Adrenal gland (tissue), 12 donors: ENCODE data around the gene ZNF586. TPM values are rescaled to one million over a fixed set of nuclear protein-coding genes. Genes with fewer than 3 reads are reported as not detected.

Experiments
- DNase-seq, 7 donors: peaks; one replicate each; pipeline ENCODE4 v3.0.0-alpha.2; 2019 to 2020
- H3K27ac ChIP-seq, 5 donors: fragments of 200-600 bp; sonication (generic) in 4 of 5; 1 replicate in 3 of 5; 2 replicates in 2 of 5; pipeline versions ENCODE4 v1.5.1 to v1.8.0; 2016 to 2020; ENCODE audit warnings: mild to moderate bottlenecking in 1 of 5
- H3K27me3 ChIP-seq: fragments of 200-600 bp; 2 replicates; pipeline ENCODE4 v1.8.0; 2021
- H3K36me3 ChIP-seq, 2 donors: fragments of 200-600 bp; replicated peaks in 1 of 2; 1 replicate in 1 of 2; 2 replicates in 1 of 2; pipeline versions ENCODE4 v1.5.1 to v1.8.0; 2018 to 2022
- H3K4me1 ChIP-seq, 2 donors: fragments of 200-600 bp; replicated peaks in 1 of 2; 1 replicate in 1 of 2; 2 replicates in 1 of 2; pipeline versions ENCODE4 v1.5.1 to v1.8.0; 2018 to 2021
- H3K4me3 ChIP-seq, 4 donors: fragments of 200-600 bp; sonication (generic) in 3 of 4; one replicate each; pipeline ENCODE4 v1.5.1; 2016 to 2018
- H3K9me3 ChIP-seq, 3 donors: fragments of 200-600 bp; sonication (generic) in 1 of 3; replicated peaks in 1 of 3; 1 replicate in 2 of 3; 2 replicates in 1 of 3; pipeline versions ENCODE4 v1.5.1 to v1.8.0; 2016 to 2021
- CTCF ChIP-seq, 6 experiments: fragments of 450-650 bp in 4 of 6; fragments of 200-600 bp in 2 of 6; sonication (generic) in 1 of 6; IDR thresholded peaks; 1 replicate in 5 of 6; 2 replicates in 1 of 6; pipeline versions ENCODE4 v1.5.1 to v1.8.0; 2016 to 2021; ENCODE audit warnings: antibody characterized with exemption in 6 of 6, mild to moderate bottlenecking in 2 of 6, moderate library complexity in 1 of 6
- POLR2A ChIP-seq, 2 donors: fragments of 450-650 bp; IDR thresholded peaks; one replicate each; pipeline ENCODE4 v1.6.1; 2017; ENCODE audit warnings: antibody characterized with exemption in 2 of 2, mild to moderate bottlenecking in 2 of 2, moderate library complexity in 1 of 2
- WGBS, 4 donors: extraction: QIAGEN DNeasy Blood & Tissue Kit in 2 of 4; methylation state at CpG; one replicate each; pipeline versions ENCODE4 v1.1.5 to v1.1.7; 2013 to 2017; 5-methylcytosine and 5-hydroxymethylcytosine counted together
- intact Hi-C, 2 donors: fragments of 100-400 bp; cut with DNase I; formaldehyde crosslinking; loops; one replicate each; pipeline versions ENCODE4 v1.14.1 to v1.15.0; 2022 to 2023
- polyA plus RNA-seq, 3 donors: library from polyadenylated mRNA; stranded (reverse); fragments of 200-250 nt in 2 of 3; fragments of 350-450 nt in 1 of 3; fragmentation: Illumina TruSeq in 1 of 3; extraction: RNeasy Lipid Tissue Mini Kit (QIAGEN cat#74804) in 1 of 3; gene quantifications; one replicate each; pipeline ENCODE4 v1.2.3, GENCODE V29; 2013 to 2014
- total RNA-seq, 9 donors: library from RNA; depleted of rRNA in 4 of 9; stranded (reverse); fragments of >200 nt in 4 of 9; fragments of 120-200 nt in 1 of 9; fragmentation: NEBNext Ultra II Directional in 1 of 9; extraction: Animal tissue kit (Norgen Biotek cat#: 25700) in 1 of 9; gene quantifications; one replicate each; pipeline versions ENCODE4 v1.1.0 to v1.2.4, GENCODE V29; 2013 to 2023
- donor health status: healthy with polysubstance abuse.
- donor health status: Bipolar disorder and iron deficiency.
- donor health status: DM: yes; HTN: yes; CAD: no.
- donor health status: DM: no; HTN: no; CAD: no.
- donor health status: DM: no; HTN: no; CAD: no.
- donor health status: DM: yes; HTN: yes; CAD: no.

The ZNF586 gene
- total and polyA plus RNA-seq, 12 donors, result 3.6 to 19.0 (median 12.7) TPM

- H3K27me3 ChIP-seq, result no peaks in the 10 kb centered on the region
- no peak overlapping the region for H3K4me3 ChIP-seq
- H3K9me3 ChIP-seq, result no peaks in the 10 kb centered on the region
- peaks cover 0 to 8% of the 10 kb centered on the region in 2 donors for H3K4me1 ChIP-seq
- H3K27ac ChIP-seq, result no peak overlapping the region
- WGBS, 4 donors, result 68 to 75% (median 73%) methylated on average over 5 of the region's 5 CpGs
- no peak for DNase-seq
- intact Hi-C loops, result no loop called here
- H3K36me3 ChIP-seq, result no peaks in the 10 kb centered on the region
- TF ChIP-seq CTCF (IDR thresholded peaks at IDR 0.05) (no peak), POLR2A (IDR thresholded peaks at IDR 0.05) (no peak)
These were observed 59.8 kb downstream of the ZNF586 start for GRCh38 chr19:57829316-57829715.

GRCh38 chr19:57830071-57830602 is 60.7 kb downstream of the ZNF586 start, which contains the start of gene ZNF587B:
Gene ZNF587B (plus strand): TSS chr19:57830299. CDS start chr19:57830529, 230 bp downstream.
- Histone ChIP-seq H3K4me1 (peaks cover 0 to 8% of the 10 kb centered on the region in 2 donors), H3K9me3 (no peaks in the 10 kb centered on the region), H3K36me3 (no peaks in the 10 kb centered on the region), H3K27ac (peak within 1 kb of the TSS in 3 of 5 donors; percentile 47 to 73 (median 59)), H3K27me3 (no peaks in the 10 kb centered on the region), H3K4me3 (peak within 1 kb of the TSS in 1 of 4 donors; percentile 45)
- peak in 4 of 6 experiments; percentile 5 to 44 (median 38) for TF ChIP-seq CTCF (IDR thresholded peaks at IDR 0.05)
- TF ChIP-seq POLR2A (IDR thresholded peaks at IDR 0.05), result no peak
- intact Hi-C loops, result no loop called here
- peak in 6 of 7 donors; percentile 33 to 90 (median 52) for DNase-seq
- WGBS, 4 donors, result 33 to 58% (median 40%) methylated on average over 5 to 22 of the region's 22 CpGs

Other genes with a start within 250 kb of the ZNF586 start
- 1 to 10 TPM; 2.7 to 7.9 (median 5.9) TPM for gene ZNF549, start 242.3 kb upstream of the ZNF586 start, total RNA-seq
- gene ZNF549, start 242.3 kb upstream of the ZNF586 start, polyA plus RNA-seq, result 1 to 10 TPM; 2.8 to 5.1 (median 2.8) TPM
- 10 to 100 TPM in 3 of 9 donors, 1 to 10 TPM in 6; 2.7 to 13.3 (median 7.1) TPM for gene ZNF550, start 209.8 kb upstream of the ZNF586 start, total RNA-seq
- 1 to 10 TPM; 3.4 to 9.1 (median 4.5) TPM for gene ZNF550, start 209.8 kb upstream of the ZNF586 start, polyA plus RNA-seq
- gene ZNF416, start 190.8 kb upstream of the ZNF586 start, total RNA-seq, result 1 to 10 TPM; 2.1 to 7.9 (median 5.8) TPM
- 1 to 10 TPM; 1.9 to 5.3 (median 2.3) TPM for gene ZNF416, start 190.8 kb upstream of the ZNF586 start, polyA plus RNA-seq
- gene ZIK1, start 185.5 kb upstream of the ZNF586 start, total RNA-seq, result 10 to 100 TPM in 1 of 9 donors, 1 to 10 TPM in 8; 2.8 to 10.5 (median 5.5) TPM
- gene ZIK1, start 185.5 kb upstream of the ZNF586 start, polyA plus RNA-seq, result 1 to 10 TPM; 1.5 to 4.0 (median 1.9) TPM
- 1 to 10 TPM; 1.2 to 5.5 (median 3.1) TPM for gene ZNF530, start 169.8 kb upstream of the ZNF586 start, total RNA-seq
- 1 to 10 TPM; 1.4 to 2.0 (median 1.9) TPM for gene ZNF530, start 169.8 kb upstream of the ZNF586 start, polyA plus RNA-seq
- 10 to 100 TPM; 11.6 to 25.2 (median 22.3) TPM for gene ZNF134, start 155.4 kb upstream of the ZNF586 start, total RNA-seq
- 10 to 100 TPM in 1 of 3 donors, 1 to 10 TPM in 2; 3.2 to 13.6 (median 4.1) TPM for gene ZNF134, start 155.4 kb upstream of the ZNF586 start, polyA plus RNA-seq
- gene ZNF211, start 136.5 kb upstream of the ZNF586 start, total RNA-seq, result 10 to 100 TPM; 11.1 to 38.7 (median 15.3) TPM
- gene ZNF211, start 136.5 kb upstream of the ZNF586 start, polyA plus RNA-seq, result 10 to 100 TPM; 10.5 to 31.1 (median 21.6) TPM
- gene ZSCAN4, start 100.7 kb upstream of the ZNF586 start, total RNA-seq, result under 1 TPM in 1 of 9 donors, not detected in 8; 0.14 TPM
- gene ZSCAN4, start 100.7 kb upstream of the ZNF586 start, polyA plus RNA-seq, result under 1 TPM in 2 of 3 donors, not detected in 1; 0.07 to 0.16 TPM
- 10 to 100 TPM in 1 of 9 donors, 1 to 10 TPM in 8; 4.8 to 10.8 (median 7.3) TPM for gene ZNF551, start 87.7 kb upstream of the ZNF586 start, total RNA-seq
- gene ZNF551, start 87.7 kb upstream of the ZNF586 start, polyA plus RNA-seq, result 1 to 10 TPM in 1 of 3 donors, under 1 TPM in 2; 0.88 to 4.1 (median 0.91) TPM
- 10 to 100 TPM in 2 of 9 donors, 1 to 10 TPM in 7; 2.1 to 13.1 (median 7.2) TPM for gene ZNF154, start 60.5 kb upstream of the ZNF586 start, total RNA-seq
- gene ZNF154, start 60.5 kb upstream of the ZNF586 start, polyA plus RNA-seq, result 10 to 100 TPM in 1 of 3 donors, 1 to 10 TPM in 2; 5.1 to 11.7 (median 5.6) TPM
- gene ZNF671, start 42.1 kb upstream of the ZNF586 start, total RNA-seq, result 10 to 100 TPM in 5 of 9 donors, 1 to 10 TPM in 4; 8.8 to 22.6 (median 11.0) TPM
- gene ZNF671, start 42.1 kb upstream of the ZNF586 start, polyA plus RNA-seq, result 10 to 100 TPM in 1 of 3 donors, 1 to 10 TPM in 2; 8.6 to 13.0 (median 8.6) TPM
- gene ZNF776, start 22.9 kb upstream of the ZNF586 start, total RNA-seq, result 10 to 100 TPM in 8 of 9 donors, 1 to 10 TPM in 1; 9.9 to 26.3 (median 15.4) TPM
- 10 to 100 TPM in 1 of 3 donors, 1 to 10 TPM in 2; 2.2 to 13.9 (median 6.0) TPM for gene ZNF776, start 22.9 kb upstream of the ZNF586 start, polyA plus RNA-seq
- gene ZNF552, start 45.2 kb downstream of the ZNF586 start, total RNA-seq, result 10 to 100 TPM in 1 of 9 donors, 1 to 10 TPM in 7, under 1 TPM in 1; 0.66 to 10.5 (median 5.4) TPM
- gene ZNF552, start 45.2 kb downstream of the ZNF586 start, polyA plus RNA-seq, result 1 to 10 TPM; 3.2 to 3.9 (median 3.5) TPM
- 10 to 100 TPM in 5 of 9 donors, 1 to 10 TPM in 4; 5.0 to 20.1 (median 10.5) TPM for gene ZNF587B, start 60.6 kb downstream of the ZNF586 start, total RNA-seq
- 1 to 10 TPM; 3.1 to 7.9 (median 7.4) TPM for gene ZNF587B, start 60.6 kb downstream of the ZNF586 start, polyA plus RNA-seq
- gene ZNF587, start 80.2 kb downstream of the ZNF586 start, total RNA-seq, result 10 to 100 TPM; 10.6 to 38.6 (median 22.2) TPM
- gene ZNF587, start 80.2 kb downstream of the ZNF586 start, polyA plus RNA-seq, result 10 to 100 TPM in 2 of 3 donors, 1 to 10 TPM in 1; 6.2 to 72.0 (median 23.0) TPM
- 10 to 100 TPM in 8 of 9 donors, 1 to 10 TPM in 1; 8.1 to 37.6 (median 20.9) TPM for gene ZNF814, start 119.4 kb downstream of the ZNF586 start, total RNA-seq
- gene ZNF814, start 119.4 kb downstream of the ZNF586 start, polyA plus RNA-seq, result 10 to 100 TPM; 20.6 to 24.3 (median 22.2) TPM
- 10 to 100 TPM in 7 of 9 donors, 1 to 10 TPM in 2; 5.8 to 20.8 (median 16.3) TPM for gene ZNF417, start 146.9 kb downstream of the ZNF586 start, total RNA-seq
- gene ZNF417, start 146.9 kb downstream of the ZNF586 start, polyA plus RNA-seq, result 1 to 10 TPM; 1.8 to 9.0 (median 6.8) TPM
- gene ZNF418, start 165.7 kb downstream of the ZNF586 start, total RNA-seq, result 1 to 10 TPM in 8 of 9 donors, under 1 TPM in 1; 0.42 to 9.0 (median 4.6) TPM
- 1 to 10 TPM; 3.8 to 6.7 (median 4.5) TPM for gene ZNF418, start 165.7 kb downstream of the ZNF586 start, polyA plus RNA-seq
- 1 to 10 TPM; 2.4 to 6.6 (median 5.6) TPM for gene ZNF256, start 178.0 kb downstream of the ZNF586 start, total RNA-seq
- 1 to 10 TPM; 3.5 to 4.9 (median 3.5) TPM for gene ZNF256, start 178.0 kb downstream of the ZNF586 start, polyA plus RNA-seq
- gene C19orf18, start 204.9 kb downstream of the ZNF586 start, total RNA-seq, result 1 to 10 TPM in 4 of 9 donors, under 1 TPM in 2, not detected in 3; 0.41 to 2.0 (median 1.1) TPM
- gene C19orf18, start 204.9 kb downstream of the ZNF586 start, polyA plus RNA-seq, result 10 to 100 TPM in 1 of 3 donors, 1 to 10 TPM in 2; 1.2 to 13.8 (median 4.1) TPM
- gene ZNF606, start 233.1 kb downstream of the ZNF586 start, total RNA-seq, result 10 to 100 TPM; 10.9 to 27.1 (median 20.9) TPM
- 10 to 100 TPM in 1 of 3 donors, 1 to 10 TPM in 2; 5.9 to 13.3 (median 8.8) TPM for gene ZNF606, start 233.1 kb downstream of the ZNF586 start, polyA plus RNA-seq